GM08714 (cell line): ENCODE measurements around the gene DCC.
"Not testable (repeated sequence)": the region's sequence is repeated elsewhere in the genome, so short reads cannot be mapped to it uniquely, and the experiment has no call there.

Experiments
- H3K4me3 ChIP-seq: fragments of 200-500 bp; sonication (Bioruptor generic); 2 replicates; pipeline ENCODE4 v1.5.1; 2014; ENCODE audit warnings: mild to moderate bottlenecking, low read length, inconsistent platforms
- ZNF274 ChIP-seq: IDR thresholded peaks from 2 replicates; pipeline ENCODE4 v1.6.1; 2012; ENCODE audit warnings: mild to moderate bottlenecking, low read depth, low read length

Gene DCC

GRCh38 chr18:52340406-52341102 lies 557 bp downstream of the DCC start:
- no peak overlapping the region for H3K4me3 ChIP-seq
- no peak for TF ChIP-seq ZNF274

GRCh38 chr18:52341103-52341432 lies 1.1 kb downstream of the DCC start:
- no peak overlapping the region for H3K4me3 ChIP-seq
- no peak for TF ChIP-seq ZNF274

- no peak for TF ChIP-seq ZNF274
- H3K4me3 ChIP-seq = no peak overlapping the region
Measured at GRCh38 chr18:52341608-52342381, 1.8 kb downstream of the DCC start.

GRCh38 chr18:52342456-52342855 lies 2.5 kb downstream of the DCC start:
- no peak overlapping the region for H3K4me3 ChIP-seq
- no peak for TF ChIP-seq ZNF274

GRCh38 chr18:52343138-52343537 lies 3.1 kb downstream of the DCC start:
- no peak for TF ChIP-seq ZNF274
- no peak overlapping the region for H3K4me3 ChIP-seq

- H3K4me3 ChIP-seq = no peak overlapping the region
Measured at GRCh38 chr18:52343731-52344340, 3.8 kb downstream of the DCC start.

GRCh38 chr18:52344881-52345280 lies 4.9 kb downstream of the DCC start:
- no peak overlapping the region for H3K4me3 ChIP-seq
- no peak for TF ChIP-seq ZNF274

More at GRCh38 chr18:52343731-52344340, 3.8 kb downstream of the DCC start:
- TF ChIP-seq ZNF274 = no peak

- no peak overlapping the region for H3K4me3 ChIP-seq
- no peak for TF ChIP-seq ZNF274
Measured at GRCh38 chr18:52345428-52345827, 5.4 kb downstream of the DCC start.

GRCh38 chr18:52348209-52348608 lies 8.2 kb downstream of the DCC start:
- H3K4me3 ChIP-seq = no peak overlapping the region
- TF ChIP-seq ZNF274 = no peak

GRCh38 chr18:52349498-52349897 lies 9.5 kb downstream of the DCC start:
- H3K4me3 ChIP-seq = no peak overlapping the region
- no peak for TF ChIP-seq ZNF274

GRCh38 chr18:52352920-52353319 lies 12.9 kb downstream of the DCC start:
- TF ChIP-seq ZNF274 = no peak
- H3K4me3 ChIP-seq = no peak overlapping the region

- H3K4me3 ChIP-seq = no peak overlapping the region
- TF ChIP-seq ZNF274 = no peak
Measured at GRCh38 chr18:52353589-52353988, 13.6 kb downstream of the DCC start.

- TF ChIP-seq ZNF274 = no peak
Measured at GRCh38 chr18:52363861-52364260, 23.9 kb downstream of the DCC start.

GRCh38 chr18:52366851-52367250 lies 26.9 kb downstream of the DCC start:
- not testable (repeated sequence) for H3K4me3 ChIP-seq

More at GRCh38 chr18:52363861-52364260, 23.9 kb downstream of the DCC start:
- no peak overlapping the region for H3K4me3 ChIP-seq
